HEK293 (cell line): ENCODE measurements around the gene PTPRR.

Experiments used
- CTCF ChIA-PET: fragments of 350-600 bp; formaldehyde crosslinking; extraction: SDS; loops from one replicate; lab custom pipeline; 2021; ENCODE audit warnings: antibody characterized with exemption; lab: Yijun Ruan, JAX
- POLR2A ChIA-PET: fragments of 300-600 bp; formaldehyde crosslinking; extraction: SDS; loops from one replicate; lab custom pipeline; 2020; ENCODE audit warnings: antibody characterized with exemption, inconsistent platforms; lab: Yijun Ruan, JAX
- H3K27ac ChIP-seq: fragments of 200-500 bp; sonication (Bioruptor generic); 2 replicates; pipeline ENCODE4 v1.5.1; 2014; ENCODE audit warnings: low read depth, low read length, control low read depth, inconsistent platforms; ENCODE audit errors: extremely low read depth
- H3K36me3 ChIP-seq, 2 experiments: fragments of 200-500 bp in 1 of 2; sonication (Bioruptor generic) in 1 of 2; 1 replicate in 1 of 2; 2 replicates in 1 of 2; pipeline ENCODE4 v1.5.1; 2014 to 2017; ENCODE audit warnings: inconsistent platforms in 2 of 2, low read length in 2 of 2; ENCODE audit not compliant: control insufficient read depth in 2 of 2, insufficient read depth in 1 of 2
- H3K4me1 ChIP-seq: fragments of 200-500 bp; sonication (Bioruptor generic); 2 replicates; pipeline ENCODE4 v1.5.1; 2014; ENCODE audit warnings: mild to moderate bottlenecking, low read length, inconsistent platforms; ENCODE audit not compliant: control insufficient read depth, insufficient read depth
- H3K4me3 ChIP-seq: 2 replicates; pipeline ENCODE4 v1.5.1; 2011; ENCODE audit warnings: low read depth, mild to moderate bottlenecking, control low read depth, low read length, moderate library complexity
- H3K9me3 ChIP-seq: fragments of 200-500 bp; sonication (Bioruptor generic); 2 replicates; pipeline ENCODE4 v1.5.1; 2014; ENCODE audit warnings: low read depth, low read length, inconsistent platforms; ENCODE audit not compliant: control insufficient read depth, insufficient read depth
- BCL11B ChIP-seq: fragments of 450-650 bp; formaldehyde crosslinking; IDR thresholded peaks from 2 replicates; pipeline ENCODE4 v1.5.1; 2016; ENCODE audit warnings: low read depth, missing biosample characterization, missing genetic modification characterization
- PRDM4 ChIP-seq: fragments of 450-650 bp; formaldehyde crosslinking; IDR thresholded peaks from 2 replicates; pipeline ENCODE4 v1.5.1; 2017; ENCODE audit warnings: missing biosample characterization, missing genetic modification characterization
- ZBTB48 ChIP-seq: fragments of 450-650 bp; formaldehyde crosslinking; IDR thresholded peaks from 2 replicates; pipeline ENCODE4 v1.5.1; 2016; ENCODE audit warnings: missing biosample characterization, missing genetic modification characterization
- ZBTB7A ChIP-seq: fragments of 450-650 bp; formaldehyde crosslinking; IDR thresholded peaks from 2 replicates; pipeline ENCODE4 v1.5.1; 2016; ENCODE audit warnings: low read depth, missing biosample characterization, missing genetic modification characterization
- ZFP41 ChIP-seq: fragments of 450-650 bp; formaldehyde crosslinking; IDR thresholded peaks from 2 replicates; pipeline ENCODE4 v1.5.1; 2016; ENCODE audit warnings: missing biosample characterization, missing genetic modification characterization, borderline replicate concordance
- ZNF169 ChIP-seq: fragments of 450-650 bp; formaldehyde crosslinking; IDR thresholded peaks from 2 replicates; pipeline ENCODE4 v1.5.1; 2016; ENCODE audit warnings: missing biosample characterization, missing genetic modification characterization
- ZNF175 ChIP-seq: fragments of 450-650 bp; formaldehyde crosslinking; IDR thresholded peaks from 2 replicates; pipeline ENCODE4 v1.5.1; 2016; ENCODE audit warnings: missing biosample characterization, missing genetic modification characterization
- ZNF214 ChIP-seq: fragments of 450-650 bp; formaldehyde crosslinking; IDR thresholded peaks from 2 replicates; pipeline ENCODE4 v1.5.1; 2017; ENCODE audit warnings: missing biosample characterization, mild to moderate bottlenecking, missing genetic modification characterization, borderline replicate concordance
- ZNF221 ChIP-seq: fragments of 450-650 bp; formaldehyde crosslinking; IDR thresholded peaks from 2 replicates; pipeline ENCODE4 v1.5.1; 2017; ENCODE audit warnings: missing biosample characterization, missing genetic modification characterization, borderline replicate concordance
- ZNF266 ChIP-seq: fragments of 450-650 bp; formaldehyde crosslinking; IDR thresholded peaks from 2 replicates; pipeline ENCODE4 v1.5.1; 2016; ENCODE audit warnings: missing biosample characterization, missing genetic modification characterization, low read depth
- ZNF335 ChIP-seq: fragments of 450-650 bp; formaldehyde crosslinking; conservative IDR thresholded peaks from 2 replicates; pipeline ENCODE4 v1.5.1; 2016; ENCODE audit warnings: missing biosample characterization, missing genetic modification characterization
- ZNF366 ChIP-seq: fragments of 450-650 bp; formaldehyde crosslinking; conservative IDR thresholded peaks from 2 replicates; pipeline ENCODE4 v1.5.1; 2016; ENCODE audit warnings: missing biosample characterization, missing genetic modification characterization
- ZNF561 ChIP-seq: fragments of 450-650 bp; IDR thresholded peaks from 2 replicates; pipeline ENCODE4 v1.5.1; 2018; ENCODE audit warnings: missing biosample characterization, missing genetic modification characterization, borderline replicate concordance
- ZNF621 ChIP-seq: fragments of 450-650 bp; formaldehyde crosslinking; IDR thresholded peaks from 2 replicates; pipeline ENCODE4 v1.5.1; 2017; ENCODE audit warnings: missing biosample characterization, missing genetic modification characterization
- TF ChIP-seq, protein P1 (sequence below): fragments of 450-650 bp; formaldehyde crosslinking; IDR thresholded peaks from 2 replicates; pipeline ENCODE4 v1.5.1; 2016; ENCODE audit warnings: missing biosample characterization, missing genetic modification characterization
- TF ChIP-seq, protein P2 (sequence below): fragments of 450-650 bp; formaldehyde crosslinking; IDR thresholded peaks from 2 replicates; pipeline ENCODE4 v1.5.1; 2016; ENCODE audit warnings: missing biosample characterization, missing genetic modification characterization, borderline replicate concordance
- TF ChIP-seq, protein P3 (sequence below): fragments of 450-650 bp; formaldehyde crosslinking; IDR thresholded peaks from 2 replicates; pipeline ENCODE4 v1.5.1; 2016; ENCODE audit warnings: missing biosample characterization, missing genetic modification characterization, borderline replicate concordance
- TF ChIP-seq, protein P4 (sequence below): sonication (generic); formaldehyde crosslinking; IDR thresholded peaks from 2 replicates; pipeline ENCODE4 v1.8.1; 2022; ENCODE audit warnings: mild to moderate bottlenecking, moderate library complexity, missing genetic modification reagents

Gene PTPRR

GRCh38 chr12:70842942-70843341 lies 77.6 kb downstream of the PTPRR start:
- no peaks in the 10 kb centered on the region for H3K4me1 ChIP-seq
- no peaks in the 10 kb centered on the region for H3K9me3 ChIP-seq
- CTCF ChIA-PET: interaction anchor here (0.6 to 1.5 kb wide), 4 partner anchors 19 to 1406 kb away, joined by 3 to 4 read pairs (median 4); no protein-coding TSS in a partner anchor
- H3K27ac ChIP-seq: no peak overlapping the region
- no peaks in the 10 kb centered on the region for H3K36me3 ChIP-seq
- no peak for TF ChIP-seq BCL11B (tag by site-specific recombination)
- TF ChIP-seq, protein P1, sequence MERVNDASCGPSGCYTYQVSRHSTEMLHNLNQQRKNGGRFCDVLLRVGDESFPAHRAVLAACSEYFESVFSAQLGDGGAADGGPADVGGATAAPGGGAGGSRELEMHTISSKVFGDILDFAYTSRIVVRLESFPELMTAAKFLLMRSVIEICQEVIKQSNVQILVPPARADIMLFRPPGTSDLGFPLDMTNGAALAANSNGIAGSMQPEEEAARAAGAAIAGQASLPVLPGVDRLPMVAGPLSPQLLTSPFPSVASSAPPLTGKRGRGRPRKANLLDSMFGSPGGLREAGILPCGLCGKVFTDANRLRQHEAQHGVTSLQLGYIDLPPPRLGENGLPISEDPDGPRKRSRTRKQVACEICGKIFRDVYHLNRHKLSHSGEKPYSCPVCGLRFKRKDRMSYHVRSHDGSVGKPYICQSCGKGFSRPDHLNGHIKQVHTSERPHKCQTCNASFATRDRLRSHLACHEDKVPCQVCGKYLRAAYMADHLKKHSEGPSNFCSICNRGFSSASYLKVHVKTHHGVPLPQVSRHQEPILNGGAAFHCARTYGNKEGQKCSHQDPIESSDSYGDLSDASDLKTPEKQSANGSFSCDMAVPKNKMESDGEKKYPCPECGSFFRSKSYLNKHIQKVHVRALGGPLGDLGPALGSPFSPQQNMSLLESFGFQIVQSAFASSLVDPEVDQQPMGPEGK (tag by site-specific recombination): no peak
- no peak for TF ChIP-seq PRDM4
- TF ChIP-seq ZNF266 (tag by site-specific recombination): no peak
- TF ChIP-seq ZBTB7A (tag by site-specific recombination): no peak
- TF ChIP-seq ZNF561 (tag by site-specific recombination): no peak
- TF ChIP-seq ZNF335 (tag by site-specific recombination): no peak
- no peak for TF ChIP-seq ZNF366 (tag by site-specific recombination)
- TF ChIP-seq, protein P2, sequence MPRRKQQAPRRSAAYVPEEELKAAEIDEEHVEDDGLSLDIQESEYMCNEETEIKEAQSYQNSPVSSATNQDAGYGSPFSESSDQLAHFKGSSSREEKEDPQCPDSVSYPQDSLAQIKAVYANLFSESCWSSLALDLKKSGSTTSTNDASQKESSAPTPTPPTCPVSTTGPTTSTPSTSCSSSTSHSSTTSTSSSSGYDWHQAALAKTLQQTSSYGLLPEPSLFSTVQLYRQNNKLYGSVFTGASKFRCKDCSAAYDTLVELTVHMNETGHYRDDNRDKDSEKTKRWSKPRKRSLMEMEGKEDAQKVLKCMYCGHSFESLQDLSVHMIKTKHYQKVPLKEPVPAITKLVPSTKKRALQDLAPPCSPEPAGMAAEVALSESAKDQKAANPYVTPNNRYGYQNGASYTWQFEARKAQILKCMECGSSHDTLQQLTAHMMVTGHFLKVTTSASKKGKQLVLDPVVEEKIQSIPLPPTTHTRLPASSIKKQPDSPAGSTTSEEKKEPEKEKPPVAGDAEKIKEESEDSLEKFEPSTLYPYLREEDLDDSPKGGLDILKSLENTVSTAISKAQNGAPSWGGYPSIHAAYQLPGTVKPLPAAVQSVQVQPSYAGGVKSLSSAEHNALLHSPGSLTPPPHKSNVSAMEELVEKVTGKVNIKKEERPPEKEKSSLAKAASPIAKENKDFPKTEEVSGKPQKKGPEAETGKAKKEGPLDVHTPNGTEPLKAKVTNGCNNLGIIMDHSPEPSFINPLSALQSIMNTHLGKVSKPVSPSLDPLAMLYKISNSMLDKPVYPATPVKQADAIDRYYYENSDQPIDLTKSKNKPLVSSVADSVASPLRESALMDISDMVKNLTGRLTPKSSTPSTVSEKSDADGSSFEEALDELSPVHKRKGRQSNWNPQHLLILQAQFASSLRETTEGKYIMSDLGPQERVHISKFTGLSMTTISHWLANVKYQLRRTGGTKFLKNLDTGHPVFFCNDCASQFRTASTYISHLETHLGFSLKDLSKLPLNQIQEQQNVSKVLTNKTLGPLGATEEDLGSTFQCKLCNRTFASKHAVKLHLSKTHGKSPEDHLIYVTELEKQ: no peak
- TF ChIP-seq ZNF169 (tag by site-specific recombination): no peak
- TF ChIP-seq ZNF221 (tag by site-specific recombination): no peak
- TF ChIP-seq ZNF175: no peak
- no peak for TF ChIP-seq ZNF621 (tag by site-specific recombination)
- TF ChIP-seq ZFP41 (tag by site-specific recombination): no peak
- TF ChIP-seq ZBTB48: no peak
- no peak for TF ChIP-seq ZNF214 (tag by site-specific recombination)
- TF ChIP-seq, protein P3, sequence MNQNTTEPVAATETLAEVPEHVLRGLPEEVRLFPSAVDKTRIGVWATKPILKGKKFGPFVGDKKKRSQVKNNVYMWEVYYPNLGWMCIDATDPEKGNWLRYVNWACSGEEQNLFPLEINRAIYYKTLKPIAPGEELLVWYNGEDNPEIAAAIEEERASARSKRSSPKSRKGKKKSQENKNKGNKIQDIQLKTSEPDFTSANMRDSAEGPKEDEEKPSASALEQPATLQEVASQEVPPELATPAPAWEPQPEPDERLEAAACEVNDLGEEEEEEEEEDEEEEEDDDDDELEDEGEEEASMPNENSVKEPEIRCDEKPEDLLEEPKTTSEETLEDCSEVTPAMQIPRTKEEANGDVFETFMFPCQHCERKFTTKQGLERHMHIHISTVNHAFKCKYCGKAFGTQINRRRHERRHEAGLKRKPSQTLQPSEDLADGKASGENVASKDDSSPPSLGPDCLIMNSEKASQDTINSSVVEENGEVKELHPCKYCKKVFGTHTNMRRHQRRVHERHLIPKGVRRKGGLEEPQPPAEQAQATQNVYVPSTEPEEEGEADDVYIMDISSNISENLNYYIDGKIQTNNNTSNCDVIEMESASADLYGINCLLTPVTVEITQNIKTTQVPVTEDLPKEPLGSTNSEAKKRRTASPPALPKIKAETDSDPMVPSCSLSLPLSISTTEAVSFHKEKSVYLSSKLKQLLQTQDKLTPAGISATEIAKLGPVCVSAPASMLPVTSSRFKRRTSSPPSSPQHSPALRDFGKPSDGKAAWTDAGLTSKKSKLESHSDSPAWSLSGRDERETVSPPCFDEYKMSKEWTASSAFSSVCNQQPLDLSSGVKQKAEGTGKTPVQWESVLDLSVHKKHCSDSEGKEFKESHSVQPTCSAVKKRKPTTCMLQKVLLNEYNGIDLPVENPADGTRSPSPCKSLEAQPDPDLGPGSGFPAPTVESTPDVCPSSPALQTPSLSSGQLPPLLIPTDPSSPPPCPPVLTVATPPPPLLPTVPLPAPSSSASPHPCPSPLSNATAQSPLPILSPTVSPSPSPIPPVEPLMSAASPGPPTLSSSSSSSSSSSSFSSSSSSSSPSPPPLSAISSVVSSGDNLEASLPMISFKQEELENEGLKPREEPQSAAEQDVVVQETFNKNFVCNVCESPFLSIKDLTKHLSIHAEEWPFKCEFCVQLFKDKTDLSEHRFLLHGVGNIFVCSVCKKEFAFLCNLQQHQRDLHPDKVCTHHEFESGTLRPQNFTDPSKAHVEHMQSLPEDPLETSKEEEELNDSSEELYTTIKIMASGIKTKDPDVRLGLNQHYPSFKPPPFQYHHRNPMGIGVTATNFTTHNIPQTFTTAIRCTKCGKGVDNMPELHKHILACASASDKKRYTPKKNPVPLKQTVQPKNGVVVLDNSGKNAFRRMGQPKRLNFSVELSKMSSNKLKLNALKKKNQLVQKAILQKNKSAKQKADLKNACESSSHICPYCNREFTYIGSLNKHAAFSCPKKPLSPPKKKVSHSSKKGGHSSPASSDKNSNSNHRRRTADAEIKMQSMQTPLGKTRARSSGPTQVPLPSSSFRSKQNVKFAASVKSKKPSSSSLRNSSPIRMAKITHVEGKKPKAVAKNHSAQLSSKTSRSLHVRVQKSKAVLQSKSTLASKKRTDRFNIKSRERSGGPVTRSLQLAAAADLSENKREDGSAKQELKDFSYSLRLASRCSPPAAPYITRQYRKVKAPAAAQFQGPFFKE (tag by site-specific recombination): no peak
- TF ChIP-seq, protein P4, sequence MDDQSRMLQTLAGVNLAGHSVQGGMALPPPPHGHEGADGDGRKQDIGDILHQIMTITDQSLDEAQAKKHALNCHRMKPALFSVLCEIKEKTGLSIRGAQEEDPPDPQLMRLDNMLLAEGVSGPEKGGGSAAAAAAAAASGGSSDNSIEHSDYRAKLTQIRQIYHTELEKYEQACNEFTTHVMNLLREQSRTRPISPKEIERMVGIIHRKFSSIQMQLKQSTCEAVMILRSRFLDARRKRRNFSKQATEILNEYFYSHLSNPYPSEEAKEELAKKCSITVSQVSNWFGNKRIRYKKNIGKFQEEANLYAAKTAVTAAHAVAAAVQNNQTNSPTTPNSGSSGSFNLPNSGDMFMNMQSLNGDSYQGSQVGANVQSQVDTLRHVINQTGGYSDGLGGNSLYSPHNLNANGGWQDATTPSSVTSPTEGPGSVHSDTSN (CRISPR knock-in tag): no peak
- POLR2A ChIA-PET: no interaction called here
- H3K4me3 ChIP-seq: no peak overlapping the region
